Adrenal gland (tissue), 5 donors: Measurements from ENCODE around the gene TNFRSF11A.

ENCODE experiments used
- CTCF ChIP-seq, 6 experiments: fragments of 450-650 bp in 4 of 6; fragments of 200-600 bp in 2 of 6; sonication (generic) in 1 of 6; IDR thresholded peaks; 1 replicate in 5 of 6; 2 replicates in 1 of 6; pipeline versions ENCODE4 v1.5.1 to v1.8.0; 2016 to 2021; ENCODE audit warnings: antibody characterized with exemption in 6 of 6, mild to moderate bottlenecking in 2 of 6, moderate library complexity in 1 of 6
- POLR2A ChIP-seq, 2 donors: fragments of 450-650 bp; IDR thresholded peaks; one replicate each; pipeline ENCODE4 v1.6.1; 2017; ENCODE audit warnings: antibody characterized with exemption in 2 of 2, mild to moderate bottlenecking in 2 of 2, moderate library complexity in 1 of 2
- donor health status: DM: no; HTN: no; CAD: no.

- TF ChIP-seq CTCF (IDR thresholded peaks at IDR 0.05) (no peak), POLR2A (IDR thresholded peaks at IDR 0.05) (no peak)
Measured at GRCh38 chr18:62325806-62326645, 916 bp downstream of the TNFRSF11A start.
